Left forelimb (tissue), 1 donor: ENCODE data around the gene TPT1.
"Not testable (repeated sequence)": the region's sequence is repeated elsewhere in the genome, so short reads cannot be mapped to it uniquely, and the experiment has no call there.

Experiments used
- DNase-seq: peaks from one replicate; pipeline ENCODE4 v3.0.0-alpha.2; 2018; ENCODE audit warnings: low spot score

TPT1 gene

GRCh38 chr13:45301263-45301662 is 39.7 kb downstream of the TPT1 start:
- no peak for DNase-seq

- no peak for DNase-seq
Measured at GRCh38 chr13:45300190-45300985, 40.6 kb downstream of the TPT1 start.

GRCh38 chr13:45299194-45299593 is 41.8 kb downstream of the TPT1 start:
- no peak for DNase-seq

- DNase-seq = not testable (repeated sequence)
Measured at GRCh38 chr13:45298550-45298949, 42.4 kb downstream of the TPT1 start.

GRCh38 chr13:45298206-45298505 is 42.8 kb downstream of the TPT1 start:
- DNase-seq = no peak

GRCh38 chr13:45297456-45298205 is 43.4 kb downstream of the TPT1 start:
- DNase-seq = no peak

GRCh38 chr13:45296259-45296658 is 44.7 kb downstream of the TPT1 start:
- no peak for DNase-seq

- no peak for DNase-seq
Measured at GRCh38 chr13:45295536-45295935, 45.4 kb downstream of the TPT1 start.

- DNase-seq = no peak
Measured at GRCh38 chr13:45292176-45292575, 48.8 kb downstream of the TPT1 start.

GRCh38 chr13:45289936-45290563 is 50.9 kb downstream of the TPT1 start:
- no peak for DNase-seq
